WERI-Rb-1 (cell line): ENCODE measurements around the gene HECTD4.

Source experiments
- DNase-seq: peaks from one replicate; pipeline ENCODE4 v3.0.0-alpha.2; 2020
- H3K27ac ChIP-seq: fragments of 250-450 bp; sonication (Bioruptor Pico); 2 replicates; pipeline ENCODE4 v1.5.1; 2020; ENCODE audit warnings: mild to moderate bottlenecking, moderate library complexity
- H3K27me3 ChIP-seq: fragments of 250-450 bp; sonication (Bioruptor Pico); 2 replicates; pipeline ENCODE4 v1.5.1; 2021; ENCODE audit warnings: mild to moderate bottlenecking, low read depth, moderate library complexity; ENCODE audit not compliant: insufficient read depth, severe bottlenecking
- H3K36me3 ChIP-seq: fragments of 250-450 bp; sonication (Bioruptor Pico); 2 replicates; pipeline ENCODE4 v1.5.1; 2020; ENCODE audit warnings: mild to moderate bottlenecking, moderate library complexity
- H3K4me3 ChIP-seq: 2 replicates; pipeline ENCODE4 v1.5.1; 2011; ENCODE audit warnings: low read depth, mild to moderate bottlenecking, control low read depth, low read length
- H3K9me3 ChIP-seq: fragments of 250-450 bp; sonication (Bioruptor Pico); 2 replicates; pipeline ENCODE4 v1.5.1; 2021; ENCODE audit warnings: mild to moderate bottlenecking, moderate library complexity; ENCODE audit not compliant: severe bottlenecking
- TF ChIP-seq, protein P1 (sequence below): IDR thresholded peaks from 2 replicates; pipeline ENCODE4 v1.5.1; 2011; ENCODE audit warnings: low read depth, mild to moderate bottlenecking, control low read depth, inconsistent platforms, low read length

Gene HECTD4

DNA sequence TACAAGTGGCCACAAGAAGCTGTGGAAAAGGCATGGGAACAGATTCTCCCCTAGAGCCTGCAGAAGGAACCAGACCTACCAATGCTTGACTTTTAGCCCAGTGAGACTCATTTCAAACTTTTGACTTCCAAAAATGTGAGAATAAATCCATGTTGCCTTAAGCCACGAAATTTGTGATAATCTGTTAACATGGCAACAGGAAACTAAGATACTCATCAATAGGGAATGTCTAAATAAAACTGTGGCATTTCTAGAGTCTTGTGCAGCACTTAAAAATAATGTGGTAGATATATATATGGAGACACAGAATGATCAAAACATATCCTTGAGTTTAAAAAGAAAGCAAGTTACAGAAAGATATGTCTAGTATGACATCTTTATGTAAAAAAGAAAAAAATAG, 12.0 kb downstream of the HECTD4 start:
- Histone ChIP-seq H3K4me3 (no peak overlapping the region), H3K36me3 (peaks cover 3% of the 10 kb centered on the region; the same call in 1 of the 2 replicates), H3K27ac (no peak overlapping the region), H3K9me3 (no peaks in the 10 kb centered on the region), H3K27me3 (no peaks in the 10 kb centered on the region)
- DNase-seq = no peak
- TF ChIP-seq, protein P1, sequence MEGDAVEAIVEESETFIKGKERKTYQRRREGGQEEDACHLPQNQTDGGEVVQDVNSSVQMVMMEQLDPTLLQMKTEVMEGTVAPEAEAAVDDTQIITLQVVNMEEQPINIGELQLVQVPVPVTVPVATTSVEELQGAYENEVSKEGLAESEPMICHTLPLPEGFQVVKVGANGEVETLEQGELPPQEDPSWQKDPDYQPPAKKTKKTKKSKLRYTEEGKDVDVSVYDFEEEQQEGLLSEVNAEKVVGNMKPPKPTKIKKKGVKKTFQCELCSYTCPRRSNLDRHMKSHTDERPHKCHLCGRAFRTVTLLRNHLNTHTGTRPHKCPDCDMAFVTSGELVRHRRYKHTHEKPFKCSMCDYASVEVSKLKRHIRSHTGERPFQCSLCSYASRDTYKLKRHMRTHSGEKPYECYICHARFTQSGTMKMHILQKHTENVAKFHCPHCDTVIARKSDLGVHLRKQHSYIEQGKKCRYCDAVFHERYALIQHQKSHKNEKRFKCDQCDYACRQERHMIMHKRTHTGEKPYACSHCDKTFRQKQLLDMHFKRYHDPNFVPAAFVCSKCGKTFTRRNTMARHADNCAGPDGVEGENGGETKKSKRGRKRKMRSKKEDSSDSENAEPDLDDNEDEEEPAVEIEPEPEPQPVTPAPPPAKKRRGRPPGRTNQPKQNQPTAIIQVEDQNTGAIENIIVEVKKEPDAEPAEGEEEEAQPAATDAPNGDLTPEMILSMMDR = no peak

DNA sequence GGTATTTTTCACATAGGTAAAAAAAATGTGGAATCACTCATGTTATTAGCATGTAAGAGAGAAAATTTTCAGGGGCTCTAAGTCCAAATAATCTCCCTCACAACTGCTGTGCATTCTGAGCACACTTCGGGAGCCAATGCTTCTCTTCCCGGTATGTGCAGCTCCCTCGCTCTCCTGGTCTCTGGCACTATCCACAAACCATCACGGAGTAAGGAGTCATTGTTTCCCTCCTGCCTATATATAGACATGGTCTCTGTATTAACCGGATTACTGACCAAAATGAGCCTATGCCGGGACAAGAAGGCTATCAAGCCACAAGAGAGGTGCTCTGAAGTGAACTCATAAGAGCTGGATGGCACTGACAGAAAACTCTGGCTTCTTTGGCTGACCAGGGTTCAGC, 13.4 kb downstream of the HECTD4 start:
- no peak overlapping the region for H3K27ac ChIP-seq
- DNase-seq = peak; percentile 9
- TF ChIP-seq, protein P1 = no peak

DNA sequence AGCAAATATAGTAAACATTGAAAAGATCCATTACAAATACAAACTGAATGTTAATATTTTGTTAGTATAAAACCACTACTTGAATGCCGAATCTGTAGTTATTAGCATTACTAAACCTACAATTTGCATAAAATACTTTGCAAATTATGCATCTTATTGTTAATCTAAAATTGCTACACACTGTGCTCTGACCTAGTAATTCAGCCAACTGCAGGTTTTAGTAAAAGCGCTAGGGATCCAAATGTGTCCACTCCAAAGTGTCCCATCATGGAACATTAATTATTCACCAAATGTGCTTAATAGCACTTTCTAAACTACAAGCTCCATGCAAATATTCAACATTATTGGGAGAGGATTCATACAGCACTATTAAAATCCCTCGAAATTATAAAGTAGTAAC, 14.3 kb downstream of the HECTD4 start:
- DNase-seq = no peak
- Histone ChIP-seq H3K27ac (no peak overlapping the region), H3K9me3 (no peaks in the 10 kb centered on the region), H3K4me3 (no peak overlapping the region), H3K27me3 (no peaks in the 10 kb centered on the region), H3K36me3 (no peaks in the 10 kb centered on the region)
- TF ChIP-seq, protein P1 = no peak

More for the DNA sequence above, 13.4 kb downstream of the HECTD4 start:
- Histone ChIP-seq H3K4me3 (no peak overlapping the region), H3K36me3 (no peaks in the 10 kb centered on the region), H3K27me3 (no peaks in the 10 kb centered on the region), H3K9me3 (no peaks in the 10 kb centered on the region)

DNA sequence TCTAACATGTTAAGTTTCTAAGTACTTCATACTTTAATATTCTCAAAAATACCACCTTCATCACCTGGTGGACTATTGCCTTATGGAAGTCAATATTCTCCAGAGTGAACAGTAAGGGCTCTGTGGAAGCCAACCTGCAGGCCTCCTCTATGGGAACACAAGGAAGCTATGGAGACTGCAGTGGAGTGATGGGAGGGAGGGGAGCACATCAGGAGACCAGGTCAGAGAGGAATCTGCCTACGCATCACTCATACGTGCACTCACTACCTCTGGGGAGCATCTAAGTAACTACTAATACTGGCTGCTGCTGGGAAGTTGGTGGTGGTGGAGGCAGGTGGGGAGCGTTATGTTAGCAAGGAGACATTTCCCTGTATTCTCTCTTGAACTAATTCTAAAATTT, 19.9 kb downstream of the HECTD4 start:
- no peaks in the 10 kb centered on the region for H3K36me3 ChIP-seq
- H3K27me3 ChIP-seq = no peaks in the 10 kb centered on the region
- DNase-seq = no peak
- H3K9me3 ChIP-seq = no peaks in the 10 kb centered on the region
- TF ChIP-seq, protein P1 = no peak
- no peak overlapping the region for H3K4me3 ChIP-seq
- H3K27ac ChIP-seq = no peak overlapping the region

DNA sequence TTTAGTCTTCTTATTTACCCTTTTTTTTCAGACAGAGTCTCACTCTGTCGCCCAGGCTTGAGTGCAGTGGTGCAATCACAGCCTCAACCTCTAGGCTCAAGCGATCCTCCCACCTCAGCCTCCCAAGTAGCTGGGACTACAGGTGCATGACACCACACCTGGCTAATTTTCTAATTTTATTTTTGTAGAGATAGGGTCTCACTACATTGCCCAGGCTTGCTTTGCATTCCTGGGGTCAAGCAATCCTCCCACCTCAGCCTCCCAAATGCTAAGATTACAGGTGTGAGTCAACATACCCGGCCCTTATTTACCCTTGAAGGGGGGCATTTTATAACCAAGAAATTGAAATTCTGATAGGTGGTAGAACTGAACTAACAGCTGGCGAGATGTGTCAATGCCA, 21.0 kb downstream of the HECTD4 start:
- DNase-seq = no peak
- TF ChIP-seq, protein P1 = no peak
- Histone ChIP-seq H3K27ac (no peak overlapping the region), H3K27me3 (no peaks in the 10 kb centered on the region), H3K4me3 (no peak overlapping the region), H3K9me3 (no peaks in the 10 kb centered on the region), H3K36me3 (no peaks in the 10 kb centered on the region)

DNA sequence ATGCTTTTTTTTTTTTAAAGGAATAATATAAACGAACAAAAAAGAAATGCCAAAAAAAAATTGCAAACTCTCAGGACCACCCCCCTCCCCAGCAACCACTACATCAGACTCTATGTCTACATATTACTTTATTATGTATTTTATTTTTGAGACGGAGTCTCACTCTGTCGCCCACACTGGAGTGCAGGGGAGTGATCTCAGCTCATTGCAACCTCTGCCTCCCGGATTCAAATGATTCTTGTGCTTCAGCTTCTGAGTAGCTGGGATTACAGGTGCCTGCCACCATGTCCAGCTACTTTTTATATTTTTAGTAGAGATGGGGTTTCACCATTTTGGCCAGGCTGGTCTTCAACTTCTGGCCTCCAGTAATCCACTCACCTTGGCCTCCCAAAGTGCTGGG, 22.9 kb downstream of the HECTD4 start:
- TF ChIP-seq, protein P1 = no peak
- Histone ChIP-seq H3K27me3 (no peaks in the 10 kb centered on the region), H3K27ac (no peak overlapping the region), H3K36me3 (no peaks in the 10 kb centered on the region), H3K9me3 (no peaks in the 10 kb centered on the region), H3K4me3 (no peak overlapping the region)
- DNase-seq = no peak
